Breast epithelium (tissue), 4 donors: ENCODE measurements around the gene SLC6A19. TPM values are rescaled to one million over a fixed set of nuclear protein-coding genes. Genes with fewer than 3 reads are reported as not detected.
"Not testable (repeated sequence)": the region's sequence is repeated elsewhere in the genome, so short reads cannot be mapped to it uniquely, and the experiment has no call there.

Experiments
- DNase-seq, 2 donors: peaks; one replicate each; pipeline ENCODE4 v3.0.0-alpha.2; 2019; ENCODE audit warnings: low spot score in 2 of 2
- H3K27ac ChIP-seq, 2 donors: fragments of 200-600 bp; sonication (generic) in 1 of 2; one replicate each; pipeline ENCODE4 v1.5.1; 2016 to 2019; ENCODE audit warnings: mild to moderate bottlenecking in 1 of 2
- H3K27me3 ChIP-seq, 2 donors: fragments of 200-600 bp; sonication (generic) in 1 of 2; one replicate each; pipeline versions ENCODE4 v1.5.1 to v1.6.0; 2017 to 2019; ENCODE audit warnings: control low read depth in 1 of 2, mild to moderate bottlenecking in 1 of 2
- H3K36me3 ChIP-seq: fragments of 200-600 bp; one replicate; pipeline ENCODE4 v1.5.1; 2019
- H3K4me1 ChIP-seq, 2 donors: fragments of 200-600 bp; sonication (generic); one replicate each; pipeline ENCODE4 v1.5.1; 2016 to 2019; ENCODE audit warnings: control low read depth in 1 of 2
- H3K4me3 ChIP-seq, 3 donors: fragments of 200-600 bp; sonication (generic); 1 replicate in 2 of 3; 2 replicates in 1 of 3; pipeline ENCODE4 v1.5.1; 2016 to 2019; ENCODE audit warnings: mild to moderate bottlenecking in 3 of 3, moderate library complexity in 2 of 3
- H3K9me3 ChIP-seq, 2 donors: fragments of 200-600 bp; sonication (generic) in 1 of 2; one replicate each; pipeline ENCODE4 v1.5.1; 2016 to 2019; ENCODE audit warnings: control low read depth in 1 of 2
- POLR2A ChIP-seq: fragments of 450-650 bp; IDR thresholded peaks from one replicate; pipeline ENCODE4 v1.6.1; 2016; ENCODE audit warnings: antibody characterized with exemption, mild to moderate bottlenecking, moderate library complexity
- POLR2AphosphoS5 ChIP-seq, 3 donors: sonication (generic); formaldehyde crosslinking; IDR thresholded peaks; one replicate each; pipeline ENCODE4 v1.6.1; 2017; ENCODE audit warnings: antibody characterized with exemption in 3 of 3
- intact Hi-C: fragments of 100-400 bp; cut with DNase I; formaldehyde crosslinking; loops from one replicate; pipeline ENCODE4 v1.15.1; 2023; ENCODE audit warnings: low total_unique reads
- total RNA-seq, 3 donors: library from RNA; depleted of rRNA; stranded (reverse); fragments of >200 nt; gene quantifications; one replicate each; pipeline ENCODE4 v1.1.0, GENCODE V29; 2016
- TF ChIP-seq, protein P1 (sequence below), 3 donors: fragments of 450-650 bp; IDR thresholded peaks; one replicate each; pipeline ENCODE4 v1.5.1; 2016 to 2017; ENCODE audit warnings: antibody characterized with exemption in 3 of 3, mild to moderate bottlenecking in 3 of 3, moderate library complexity in 3 of 3

SLC6A19 gene
- total RNA-seq, 3 donors from 2014 or later: not detected

DNA sequence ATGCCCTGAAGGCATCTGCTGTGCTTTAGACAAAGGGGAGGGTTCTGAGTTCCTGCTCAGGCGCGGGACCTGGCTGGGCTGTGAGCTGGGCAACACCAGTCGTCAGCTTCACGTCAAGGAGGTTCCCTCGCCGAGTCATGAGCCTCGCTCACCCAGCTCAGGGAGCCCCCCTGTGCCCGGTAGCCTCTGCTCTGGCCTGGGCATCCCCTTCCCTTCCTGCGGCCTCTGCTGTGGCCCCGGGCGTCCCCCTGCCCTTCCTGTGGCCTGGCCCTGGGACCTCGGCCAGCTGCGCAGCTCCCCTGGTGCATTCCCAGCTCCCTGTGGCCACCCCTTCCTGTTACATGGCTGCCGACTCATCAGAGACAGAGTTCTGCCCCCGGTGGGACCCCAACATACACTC, 63.6 kb downstream of the SLC6A19 start:
- TF ChIP-seq POLR2A (no peak), POLR2AphosphoS5 (IDR thresholded peaks at IDR 0.05) (no peak)
- TF ChIP-seq, protein P1, sequence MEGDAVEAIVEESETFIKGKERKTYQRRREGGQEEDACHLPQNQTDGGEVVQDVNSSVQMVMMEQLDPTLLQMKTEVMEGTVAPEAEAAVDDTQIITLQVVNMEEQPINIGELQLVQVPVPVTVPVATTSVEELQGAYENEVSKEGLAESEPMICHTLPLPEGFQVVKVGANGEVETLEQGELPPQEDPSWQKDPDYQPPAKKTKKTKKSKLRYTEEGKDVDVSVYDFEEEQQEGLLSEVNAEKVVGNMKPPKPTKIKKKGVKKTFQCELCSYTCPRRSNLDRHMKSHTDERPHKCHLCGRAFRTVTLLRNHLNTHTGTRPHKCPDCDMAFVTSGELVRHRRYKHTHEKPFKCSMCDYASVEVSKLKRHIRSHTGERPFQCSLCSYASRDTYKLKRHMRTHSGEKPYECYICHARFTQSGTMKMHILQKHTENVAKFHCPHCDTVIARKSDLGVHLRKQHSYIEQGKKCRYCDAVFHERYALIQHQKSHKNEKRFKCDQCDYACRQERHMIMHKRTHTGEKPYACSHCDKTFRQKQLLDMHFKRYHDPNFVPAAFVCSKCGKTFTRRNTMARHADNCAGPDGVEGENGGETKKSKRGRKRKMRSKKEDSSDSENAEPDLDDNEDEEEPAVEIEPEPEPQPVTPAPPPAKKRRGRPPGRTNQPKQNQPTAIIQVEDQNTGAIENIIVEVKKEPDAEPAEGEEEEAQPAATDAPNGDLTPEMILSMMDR (IDR thresholded peaks at IDR 0.05): no peak

GRCh38 chr5:1265461-1266455, 64.4 kb downstream of the SLC6A19 start:
- intact Hi-C loops: no loop called here
- Histone ChIP-seq H3K9me3 (peaks cover 25 to 39% of the 10 kb centered on the region in 2 donors), H3K4me3 (no peak overlapping the region), H3K27me3 (no peaks in the 10 kb centered on the region), H3K4me1 (no peaks in the 10 kb centered on the region), H3K36me3 (no peaks in the 10 kb centered on the region), H3K27ac (no peak overlapping the region)
- no peak for DNase-seq
- TF ChIP-seq POLR2AphosphoS5 (IDR thresholded peaks at IDR 0.05) (no peak), POLR2A (no peak)
- TF ChIP-seq, protein P1 (IDR thresholded peaks at IDR 0.05): no peak

More for the DNA sequence above, 63.6 kb downstream of the SLC6A19 start:
- no peak overlapping the region for H3K4me3 ChIP-seq
- H3K4me1 ChIP-seq: no peaks in the 10 kb centered on the region
- intact Hi-C loops: no loop called here
- H3K27ac ChIP-seq: no peak overlapping the region
- H3K36me3 ChIP-seq: no peaks in the 10 kb centered on the region
- peaks cover 23 to 41% of the 10 kb centered on the region in 2 donors for H3K9me3 ChIP-seq
- no peak for DNase-seq
- no peaks in the 10 kb centered on the region for H3K27me3 ChIP-seq

GRCh38 chr5:1266791-1267190, 65.4 kb downstream of the SLC6A19 start:
- DNase-seq: no peak
- Histone ChIP-seq H3K4me3 (no peak overlapping the region), H3K27ac (no peak overlapping the region), H3K36me3 (no peaks in the 10 kb centered on the region), H3K4me1 (no peaks in the 10 kb centered on the region), H3K27me3 (no peaks in the 10 kb centered on the region), H3K9me3 (peaks cover 26 to 28% of the 10 kb centered on the region in 2 donors)
- TF ChIP-seq POLR2AphosphoS5 (IDR thresholded peaks at IDR 0.05) (no peak), POLR2A (no peak)
- TF ChIP-seq, protein P1 (IDR thresholded peaks at IDR 0.05): no peak
- intact Hi-C loops: no loop called here

- H3K36me3 ChIP-seq, intact Hi-C loops, H3K27ac ChIP-seq, H3K27me3 ChIP-seq, H3K4me3 ChIP-seq, H3K4me1 ChIP-seq, DNase-seq: not testable (repeated sequence)
- H3K9me3 ChIP-seq: peaks cover 20 to 22% of the 10 kb centered on the region in 2 donors
These were observed 66.1 kb downstream of the SLC6A19 start for GRCh38 chr5:1267464-1267863.

DNA sequence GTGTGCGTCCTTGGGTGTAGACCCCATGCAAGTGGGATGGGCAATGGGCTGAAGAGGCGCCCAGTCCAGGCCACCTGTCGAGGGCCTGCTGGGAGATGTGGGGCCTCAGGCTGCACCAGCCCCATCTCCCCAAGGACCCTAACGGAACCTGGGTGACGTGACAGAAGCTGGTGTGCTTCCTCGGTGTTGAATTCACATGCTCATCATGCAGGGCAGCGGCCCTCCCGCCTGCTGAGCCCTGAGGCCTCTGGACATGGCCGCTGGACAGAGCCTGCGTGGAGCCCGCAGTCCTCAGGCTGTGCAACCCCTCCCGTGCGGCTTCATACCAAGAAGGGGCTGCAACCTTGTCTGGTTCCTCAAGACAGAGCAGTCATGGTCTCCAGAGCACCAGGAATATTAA, 66.7 kb downstream of the SLC6A19 start:
- intact Hi-C loops: no loop called here
- H3K4me3 ChIP-seq: no peak overlapping the region
- peaks cover 15 to 16% of the 10 kb centered on the region in 2 donors for H3K9me3 ChIP-seq
- H3K27ac ChIP-seq: no peak overlapping the region
- no peaks in the 10 kb centered on the region for H3K36me3 ChIP-seq
- no peak for TF ChIP-seq POLR2A
- TF ChIP-seq POLR2AphosphoS5 (IDR thresholded peaks at IDR 0.05): no peak
- TF ChIP-seq, protein P1 (IDR thresholded peaks at IDR 0.05): no peak
- no peak for DNase-seq
- no peaks in the 10 kb centered on the region for H3K27me3 ChIP-seq
- H3K4me1 ChIP-seq: no peaks in the 10 kb centered on the region
